DOHH2 (cell line): ENCODE measurements around the gene ABCA4.

Experiments used
- H3F3A ChIP-seq: fragments of 200-600 bp; sonication (generic), shearing (Covaris generic); 2 replicates; pipeline ENCODE4 v1.6.0; 2016; ENCODE audit warnings: antibody characterized with exemption, mild to moderate bottlenecking; ENCODE audit not compliant: control insufficient read depth, insufficient read depth
- H3K27ac ChIP-seq: fragments of 200-600 bp; sonication (generic); 2 replicates; pipeline ENCODE4 v1.5.1; 2014; ENCODE audit warnings: low read depth, mild to moderate bottlenecking, low read length, moderate library complexity
- H3K27me3 ChIP-seq: fragments of 200-600 bp; sonication (generic); 2 replicates; pipeline ENCODE4 v1.6.1; 2014; ENCODE audit warnings: mild to moderate bottlenecking, low read length, mixed read lengths; ENCODE audit not compliant: control insufficient read depth
- H3K36me3 ChIP-seq: fragments of 200-600 bp; sonication (generic); 2 replicates; pipeline ENCODE4 v1.6.1; 2014; ENCODE audit warnings: mild to moderate bottlenecking, low read length, moderate library complexity, mixed read lengths; ENCODE audit not compliant: control insufficient read depth
- H3K4me1 ChIP-seq: fragments of 200-600 bp; sonication (generic); 2 replicates; pipeline ENCODE4 v1.6.1; 2014; ENCODE audit warnings: mild to moderate bottlenecking, low read length, mixed read lengths; ENCODE audit not compliant: control insufficient read depth
- H3K4me2 ChIP-seq: fragments of 200-600 bp; sonication (generic); 2 replicates; pipeline ENCODE4 v1.6.0; 2014; ENCODE audit warnings: mild to moderate bottlenecking, low read length, moderate library complexity
- H3K4me3 ChIP-seq: fragments of 200-600 bp; sonication (generic); 2 replicates; pipeline ENCODE4 v1.5.1; 2014; ENCODE audit warnings: mild to moderate bottlenecking, low read length, mixed read lengths
- H3K79me2 ChIP-seq: fragments of 200-600 bp; sonication (generic); 2 replicates; pipeline ENCODE4 v1.6.1; 2014; ENCODE audit warnings: mild to moderate bottlenecking, low read length, mixed read lengths; ENCODE audit not compliant: control insufficient read depth
- H3K9me2 ChIP-seq: fragments of 200-600 bp; sonication (generic); replicated peaks from 2 replicates; pipeline ENCODE4 v1.6.1; 2014; ENCODE audit warnings: mild to moderate bottlenecking, low read length, mixed read lengths; ENCODE audit not compliant: control insufficient read depth
- H3K9me3 ChIP-seq: fragments of 200-600 bp; sonication (generic); 2 replicates; pipeline ENCODE4 v1.6.1; 2014; ENCODE audit warnings: antibody characterized with exemption, low read length, mixed read lengths; ENCODE audit not compliant: control insufficient read depth, insufficient read depth
- H4K20me1 ChIP-seq: fragments of 200-600 bp; sonication (generic); 2 replicates; pipeline ENCODE4 v1.6.0; 2014; ENCODE audit warnings: low read depth, mild to moderate bottlenecking, antibody characterized with exemption, low read length, moderate library complexity; ENCODE audit not compliant: control insufficient read depth, insufficient read depth
- CTCF ChIP-seq: fragments of 200-600 bp; sonication (generic); IDR thresholded peaks from one replicate; pipeline ENCODE4 v1.5.1; 2014; ENCODE audit warnings: antibody characterized with exemption, mild to moderate bottlenecking, low read depth, low read length; ENCODE audit not compliant: poor library complexity, severe bottlenecking
- EZH2phosphoT487 ChIP-seq: fragments of 200-600 bp; sonication (generic); IDR thresholded peaks from 2 replicates; pipeline ENCODE4 v1.6.1; 2017; ENCODE audit warnings: borderline replicate concordance, mild to moderate bottlenecking, antibody characterized with exemption, low read length, moderate library complexity, mixed read lengths

The ABCA4 gene

GRCh38 chr1:93972341-93972740, 148.6 kb downstream of the ABCA4 start:
- Histone ChIP-seq H3K36me3 (no peaks in the 10 kb centered on the region), H3K9me2 (no peaks in the 10 kb centered on the region), H3K9me3 (no peaks in the 10 kb centered on the region), H3K4me1 (no peaks in the 10 kb centered on the region), H3K4me2 (no peak overlapping the region), H3K79me2 (no peaks in the 10 kb centered on the region), H3K27ac (no peak overlapping the region), H3F3A (no peaks in the 10 kb centered on the region), H3K4me3 (no peak overlapping the region), H4K20me1 (no peaks in the 10 kb centered on the region), H3K27me3 (0 out of 2 replicates have a peak, but pooled peaks cover 3% of the 10 kb centered on the region)
- no peak for TF ChIP-seq CTCF
- no peak for TF ChIP-seq EZH2phosphoT487

- Histone ChIP-seq H3K36me3 (no peaks in the 10 kb centered on the region), H3K27me3 (no peaks in the 10 kb centered on the region), H3K79me2 (no peaks in the 10 kb centered on the region), H3K9me2 (no peaks in the 10 kb centered on the region), H3K27ac (no peak overlapping the region), H3K9me3 (no peaks in the 10 kb centered on the region), H3K4me2 (no peak overlapping the region), H3F3A (no peaks in the 10 kb centered on the region), H3K4me3 (no peak overlapping the region), H4K20me1 (no peaks in the 10 kb centered on the region), H3K4me1 (no peaks in the 10 kb centered on the region)
- TF ChIP-seq EZH2phosphoT487 (no peak), CTCF (no peak)
Measured at GRCh38 chr1:93969887-93970286, 151.1 kb downstream of the ABCA4 start.

GRCh38 chr1:93969371-93969770, 151.6 kb downstream of the ABCA4 start:
- H3K79me2 ChIP-seq, result no peaks in the 10 kb centered on the region
- H3K27ac ChIP-seq, result no peak overlapping the region
- no peaks in the 10 kb centered on the region for H3F3A ChIP-seq
- no peaks in the 10 kb centered on the region for H4K20me1 ChIP-seq
- no peaks in the 10 kb centered on the region for H3K9me2 ChIP-seq
- H3K9me3 ChIP-seq, result no peaks in the 10 kb centered on the region
- H3K4me2 ChIP-seq, result no peak overlapping the region
- no peaks in the 10 kb centered on the region for H3K27me3 ChIP-seq
- H3K36me3 ChIP-seq, result no peaks in the 10 kb centered on the region
- H3K4me1 ChIP-seq, result no peaks in the 10 kb centered on the region
- H3K4me3 ChIP-seq, result no peak overlapping the region
- TF ChIP-seq EZH2phosphoT487 (no peak), CTCF (no peak)

GRCh38 chr1:93967306-93967705, 153.6 kb downstream of the ABCA4 start:
- no peaks in the 10 kb centered on the region for H3K9me2 ChIP-seq
- no peaks in the 10 kb centered on the region for H4K20me1 ChIP-seq
- H3F3A ChIP-seq, result no peaks in the 10 kb centered on the region
- no peaks in the 10 kb centered on the region for H3K79me2 ChIP-seq
- H3K9me3 ChIP-seq, result no peaks in the 10 kb centered on the region
- H3K36me3 ChIP-seq, result no peaks in the 10 kb centered on the region
- H3K4me1 ChIP-seq, result no peaks in the 10 kb centered on the region
- H3K4me2 ChIP-seq, result no peak overlapping the region
- no peaks in the 10 kb centered on the region for H3K27me3 ChIP-seq
- TF ChIP-seq EZH2phosphoT487, result no peak
- TF ChIP-seq CTCF, result no peak
- no peak overlapping the region for H3K4me3 ChIP-seq
- H3K27ac ChIP-seq, result no peak overlapping the region
